GM04504 (cell line): ENCODE results near the gene KCTD19.
A peak's percentile ranks its signal among the peaks of the same experiment; 100 is the strongest.

Source experiments
- DNase-seq: peaks from one replicate; pipeline ENCODE4 v3.0.0-alpha.2; 2012; ENCODE audit warnings: low read depth

The KCTD19 gene

GRCh38 chr16:67283039-67283825, 43.3 kb downstream of the KCTD19 start:
- DNase-seq: no peak

GRCh38 chr16:67282447-67282805, 44.1 kb downstream of the KCTD19 start:
- DNase-seq: no peak

GRCh38 chr16:67281536-67282446, 44.8 kb downstream of the KCTD19 start:
- DNase-seq: no peak

- no peak for DNase-seq
Measured at GRCh38 chr16:67280090-67281015, 46.2 kb downstream of the KCTD19 start.

GRCh38 chr16:67279296-67280089, 47.0 kb downstream of the KCTD19 start, which contains the start of gene PLEKHG4:
PLEKHG4 (plus strand) TSS chr16:67279532; CDS start chr16:67280045, 513 bp downstream.
- DNase-seq: peak; percentile 46

- no peak for DNase-seq
Measured at GRCh38 chr16:67278773-67279295, 47.7 kb downstream of the KCTD19 start.

GRCh38 chr16:67277999-67278772, 48.4 kb downstream of the KCTD19 start:
- DNase-seq: peak; percentile 80

GRCh38 chr16:67277294-67277998, 49.1 kb downstream of the KCTD19 start:
- peak; percentile 98 for DNase-seq

- no peak for DNase-seq
Measured at GRCh38 chr16:67275321-67275720, 51.2 kb downstream of the KCTD19 start.

- DNase-seq: no peak
Measured at GRCh38 chr16:67271446-67271845, 55.1 kb downstream of the KCTD19 start.

- DNase-seq: no peak
Measured at GRCh38 chr16:67270931-67271338, 55.6 kb downstream of the KCTD19 start.

GRCh38 chr16:67269766-67270165, 56.8 kb downstream of the KCTD19 start:
- DNase-seq: no peak

- peak; percentile 86 for DNase-seq
Measured at GRCh38 chr16:67268136-67268579, 58.4 kb downstream of the KCTD19 start.

GRCh38 chr16:67265834-67266233, 60.7 kb downstream of the KCTD19 start:
- no peak for DNase-seq

- no peak for DNase-seq
Measured at GRCh38 chr16:67264866-67265265, 61.7 kb downstream of the KCTD19 start.

- DNase-seq: no peak
Measured at GRCh38 chr16:67264277-67264676, 62.3 kb downstream of the KCTD19 start.

GRCh38 chr16:67263201-67263600, 63.3 kb downstream of the KCTD19 start:
- DNase-seq: no peak

- DNase-seq: no peak
Measured at GRCh38 chr16:67260426-67261063, 66.0 kb downstream of the KCTD19 start.

GRCh38 chr16:67259705-67260104, 66.8 kb downstream of the KCTD19 start:
- DNase-seq: no peak
